Measurements from ENCODE around the gene CHCHD10.

DNA sequence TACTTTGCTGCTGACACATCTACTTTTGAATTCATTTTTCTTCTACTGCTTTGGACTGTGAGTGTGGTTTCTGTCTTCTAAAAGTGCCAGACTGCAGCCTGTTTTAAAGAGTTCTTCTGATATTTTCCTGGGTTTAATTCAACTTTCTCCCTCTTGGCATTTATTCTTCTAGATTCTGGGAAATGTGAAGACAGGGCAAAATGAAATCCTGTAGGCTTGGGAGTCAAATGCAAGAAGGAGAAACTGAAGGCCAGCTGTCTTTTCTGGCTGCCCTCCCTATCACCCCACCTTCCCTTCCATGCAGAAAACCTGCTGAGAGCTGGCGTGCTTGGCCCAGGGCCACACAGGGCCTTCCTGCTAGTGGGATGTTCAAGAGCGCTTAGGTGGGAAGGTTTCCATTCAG lies 24.5 kb downstream of the CHCHD10 start:
- no peak for TF ChIP-seq CTCF (IDR thresholded peaks at IDR 0.05; ENCODE audit: low read depth, low read length, missing input control)
- TF ChIP-seq SP1 (IDR thresholded peaks at IDR 0.05) = no peak
- TF ChIP-seq, protein P1, sequence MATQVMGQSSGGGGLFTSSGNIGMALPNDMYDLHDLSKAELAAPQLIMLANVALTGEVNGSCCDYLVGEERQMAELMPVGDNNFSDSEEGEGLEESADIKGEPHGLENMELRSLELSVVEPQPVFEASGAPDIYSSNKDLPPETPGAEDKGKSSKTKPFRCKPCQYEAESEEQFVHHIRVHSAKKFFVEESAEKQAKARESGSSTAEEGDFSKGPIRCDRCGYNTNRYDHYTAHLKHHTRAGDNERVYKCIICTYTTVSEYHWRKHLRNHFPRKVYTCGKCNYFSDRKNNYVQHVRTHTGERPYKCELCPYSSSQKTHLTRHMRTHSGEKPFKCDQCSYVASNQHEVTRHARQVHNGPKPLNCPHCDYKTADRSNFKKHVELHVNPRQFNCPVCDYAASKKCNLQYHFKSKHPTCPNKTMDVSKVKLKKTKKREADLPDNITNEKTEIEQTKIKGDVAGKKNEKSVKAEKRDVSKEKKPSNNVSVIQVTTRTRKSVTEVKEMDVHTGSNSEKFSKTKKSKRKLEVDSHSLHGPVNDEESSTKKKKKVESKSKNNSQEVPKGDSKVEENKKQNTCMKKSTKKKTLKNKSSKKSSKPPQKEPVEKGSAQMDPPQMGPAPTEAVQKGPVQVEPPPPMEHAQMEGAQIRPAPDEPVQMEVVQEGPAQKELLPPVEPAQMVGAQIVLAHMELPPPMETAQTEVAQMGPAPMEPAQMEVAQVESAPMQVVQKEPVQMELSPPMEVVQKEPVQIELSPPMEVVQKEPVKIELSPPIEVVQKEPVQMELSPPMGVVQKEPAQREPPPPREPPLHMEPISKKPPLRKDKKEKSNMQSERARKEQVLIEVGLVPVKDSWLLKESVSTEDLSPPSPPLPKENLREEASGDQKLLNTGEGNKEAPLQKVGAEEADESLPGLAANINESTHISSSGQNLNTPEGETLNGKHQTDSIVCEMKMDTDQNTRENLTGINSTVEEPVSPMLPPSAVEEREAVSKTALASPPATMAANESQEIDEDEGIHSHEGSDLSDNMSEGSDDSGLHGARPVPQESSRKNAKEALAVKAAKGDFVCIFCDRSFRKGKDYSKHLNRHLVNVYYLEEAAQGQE (IDR thresholded peaks at IDR 0.05) = no peak
- TF ChIP-seq FOXA1 (IDR thresholded peaks at IDR 0.05) = no peak
- no peak for TF ChIP-seq YY1 (IDR thresholded peaks at IDR 0.05)
- TF ChIP-seq RXRA (IDR thresholded peaks at IDR 0.05) = no peak
- no peak for TF ChIP-seq JUND (IDR thresholded peaks at IDR 0.05)
- TF ChIP-seq TAF1 (conservative IDR thresholded peaks at IDR 0.05) = no peak
- TF ChIP-seq ATF3 (IDR thresholded peaks at IDR 0.05) = no peak
- no peak for TF ChIP-seq RAD21 (IDR thresholded peaks at IDR 0.05)
